Fibroblast of pulmonary artery (primary cell): ENCODE results near the gene DMP1.

Experiments used
- DNase-seq: peaks from one replicate; pipeline ENCODE4 v3.0.0-alpha.2; 2010; ENCODE audit warnings: low read depth
- H3K4me3 ChIP-seq: replicated peaks from 2 replicates; pipeline ENCODE4 v1.5.1; 2011; ENCODE audit warnings: low read depth, mild to moderate bottlenecking, control low read depth, low read length, moderate library complexity
- TF ChIP-seq, protein P1 (sequence below): IDR thresholded peaks from 2 replicates; pipeline ENCODE4 v1.5.1; 2011; ENCODE audit warnings: mild to moderate bottlenecking, control low read depth, low read length, inconsistent platforms; ENCODE audit errors: missing control alignments

Gene DMP1

GRCh38 chr4:87649980-87650379, at the start of gene DMP1:
TSS of gene DMP1 (plus strand) at chr4:87650280. CDS start at chr4:87656493, 6,213 bp downstream.
- TF ChIP-seq, protein P1, sequence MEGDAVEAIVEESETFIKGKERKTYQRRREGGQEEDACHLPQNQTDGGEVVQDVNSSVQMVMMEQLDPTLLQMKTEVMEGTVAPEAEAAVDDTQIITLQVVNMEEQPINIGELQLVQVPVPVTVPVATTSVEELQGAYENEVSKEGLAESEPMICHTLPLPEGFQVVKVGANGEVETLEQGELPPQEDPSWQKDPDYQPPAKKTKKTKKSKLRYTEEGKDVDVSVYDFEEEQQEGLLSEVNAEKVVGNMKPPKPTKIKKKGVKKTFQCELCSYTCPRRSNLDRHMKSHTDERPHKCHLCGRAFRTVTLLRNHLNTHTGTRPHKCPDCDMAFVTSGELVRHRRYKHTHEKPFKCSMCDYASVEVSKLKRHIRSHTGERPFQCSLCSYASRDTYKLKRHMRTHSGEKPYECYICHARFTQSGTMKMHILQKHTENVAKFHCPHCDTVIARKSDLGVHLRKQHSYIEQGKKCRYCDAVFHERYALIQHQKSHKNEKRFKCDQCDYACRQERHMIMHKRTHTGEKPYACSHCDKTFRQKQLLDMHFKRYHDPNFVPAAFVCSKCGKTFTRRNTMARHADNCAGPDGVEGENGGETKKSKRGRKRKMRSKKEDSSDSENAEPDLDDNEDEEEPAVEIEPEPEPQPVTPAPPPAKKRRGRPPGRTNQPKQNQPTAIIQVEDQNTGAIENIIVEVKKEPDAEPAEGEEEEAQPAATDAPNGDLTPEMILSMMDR: no peak

GRCh38 chr4:87601361-87601760, 48.7 kb upstream of the DMP1 start:
- DNase-seq: peak; percentile 1
- no peak overlapping the region for H3K4me3 ChIP-seq
- TF ChIP-seq, protein P1: no peak

More at GRCh38 chr4:87649980-87650379, at the start of gene DMP1:
- no peak for DNase-seq
- no peak within 1 kb of the TSS for H3K4me3 ChIP-seq

GRCh38 chr4:87608229-87608628, 41.9 kb upstream of the DMP1 start, which contains the start of gene DSPP:
TSS of gene DSPP (plus strand) at chr4:87608529. CDS start at chr4:87610909, 2,380 bp downstream.
- DNase-seq: no peak
- H3K4me3 ChIP-seq: no peak within 1 kb of the TSS
- TF ChIP-seq, protein P1: no peak

DNA sequence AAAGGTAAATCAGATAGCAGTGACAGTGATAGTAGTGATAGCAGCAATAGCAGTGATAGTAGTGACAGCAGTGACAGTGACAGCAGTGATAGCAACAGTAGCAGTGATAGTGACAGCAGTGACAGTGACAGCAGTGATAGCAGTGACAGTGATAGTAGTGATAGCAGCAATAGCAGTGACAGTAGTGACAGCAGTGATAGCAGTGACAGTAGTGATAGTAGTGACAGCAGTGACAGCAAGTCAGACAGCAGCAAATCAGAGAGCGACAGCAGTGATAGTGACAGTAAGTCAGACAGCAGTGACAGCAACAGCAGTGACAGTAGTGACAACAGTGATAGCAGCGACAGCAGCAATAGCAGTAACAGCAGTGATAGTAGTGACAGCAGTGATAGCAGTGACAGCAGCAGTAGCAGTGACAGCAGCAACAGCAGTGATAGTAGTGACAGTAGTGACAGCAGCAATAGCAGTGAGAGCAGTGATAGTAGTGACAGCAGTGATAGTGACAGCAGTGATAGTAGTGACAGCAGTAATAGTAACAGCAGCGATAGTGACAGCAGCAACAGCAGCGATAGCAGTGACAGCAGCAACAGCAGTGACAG, 35.7 kb upstream of the DMP1 start:
- no peak for DNase-seq
- H3K4me3 ChIP-seq: no peak overlapping the region
- TF ChIP-seq, protein P1: no peak

GRCh38 chr4:87616268-87616667, 33.8 kb upstream of the DMP1 start:
- H3K4me3 ChIP-seq: no peak overlapping the region
- TF ChIP-seq, protein P1: no peak
- DNase-seq: no peak

GRCh38 chr4:87620086-87620485, 30.0 kb upstream of the DMP1 start:
- no peak for DNase-seq
- TF ChIP-seq, protein P1: no peak
- H3K4me3 ChIP-seq: no peak overlapping the region

DNA sequence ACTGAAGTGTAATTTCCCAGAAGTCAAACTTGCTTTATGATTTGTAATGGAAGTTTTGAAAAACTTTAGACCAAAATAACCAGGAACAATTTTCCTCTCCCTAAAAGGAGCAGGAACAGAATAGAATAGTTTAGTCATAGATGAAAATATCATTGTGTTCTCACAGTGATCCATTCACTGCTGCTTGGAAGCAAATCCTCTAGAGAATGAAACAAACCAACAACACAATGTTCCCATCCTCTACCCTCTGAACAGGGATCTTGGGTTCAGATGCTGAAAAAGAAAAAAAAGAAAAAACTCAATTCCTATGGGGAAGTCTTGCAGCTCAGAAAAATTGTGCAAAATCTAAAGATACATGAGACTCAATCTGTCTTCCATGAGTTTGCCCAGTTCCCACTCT, 29.6 kb upstream of the DMP1 start:
- TF ChIP-seq, protein P1: no peak
- no peak overlapping the region for H3K4me3 ChIP-seq
- DNase-seq: no peak
